Measurements from ENCODE around the gene ZKSCAN1. TPM values are rescaled to one million over a fixed set of nuclear protein-coding genes. Genes with fewer than 3 reads are reported as not detected.

ZKSCAN1 gene
- total RNA-seq, 1 donor from 2014 or later = 59.0 TPM

DNA sequence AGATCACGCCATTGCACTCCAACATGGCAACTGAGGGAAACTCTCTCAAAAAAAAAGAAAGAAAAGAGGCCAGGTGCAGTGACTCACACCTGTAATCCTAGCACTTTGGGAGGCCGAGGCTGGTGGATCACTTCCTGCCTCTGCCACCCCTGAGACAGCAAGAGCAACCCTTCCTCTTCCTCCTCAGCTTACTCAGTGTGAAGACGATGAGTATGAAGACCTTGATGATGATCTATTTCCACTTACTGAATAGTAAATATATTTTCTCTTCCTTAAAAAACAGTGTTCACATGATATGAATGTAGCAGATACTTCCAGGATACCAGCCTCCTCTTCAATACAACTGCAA, 2.1 kb upstream of the ZKSCAN1 start:
- H3K27ac Mint-ChIP-seq = no peak overlapping the region
- intact Hi-C loops (cut with micrococcal nuclease) = no loop called here
- no peak for ATAC-seq (ENCODE audit: low read depth)

DNA sequence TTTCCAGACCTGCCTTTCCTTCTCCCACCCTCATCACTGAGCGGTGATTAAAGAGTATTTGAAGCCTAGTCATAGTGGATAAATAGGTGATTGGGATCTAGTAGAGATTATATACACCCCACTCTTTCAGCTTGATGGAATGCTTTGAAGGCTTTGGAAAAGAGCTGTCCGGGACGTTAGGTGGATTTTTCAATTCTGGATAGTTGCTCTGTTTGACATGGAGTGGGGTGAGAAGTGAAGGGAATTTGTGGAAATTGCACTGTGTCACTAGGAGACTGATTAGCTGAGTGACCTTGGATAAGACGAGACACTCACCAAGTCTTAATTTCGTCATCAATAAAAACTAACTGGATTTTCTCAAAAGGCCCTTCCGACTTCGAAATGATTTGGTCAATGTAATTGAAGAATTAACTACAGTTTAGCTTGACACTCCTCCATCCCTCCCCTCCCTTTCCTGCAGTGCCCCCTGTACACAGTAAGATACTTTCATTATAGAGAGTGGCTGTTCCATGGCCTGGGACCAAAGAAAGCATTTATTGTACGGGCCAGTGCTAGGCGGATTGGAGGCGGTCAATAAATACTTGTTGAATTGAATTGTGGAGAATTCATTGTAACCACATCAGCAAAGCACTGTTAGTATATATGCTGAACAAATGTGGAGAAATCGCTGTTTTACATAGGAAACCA, 962 bp downstream of the ZKSCAN1 start:
- CTCF ChIA-PET = interaction anchor here (0.6 to 1.1 kb wide), 2 partner anchors 26 to 545 kb away, joined by 3 read pairs; no protein-coding TSS in a partner anchor
- intact Hi-C loops (cut with micrococcal nuclease) = no loop called here

More for the DNA sequence above, 2.1 kb upstream of the ZKSCAN1 start:
- POLR2A ChIA-PET = no interaction called here
- CTCF ChIA-PET = interaction anchor here (1.2 kb wide), 1 partner anchor 120 kb away, joined by 3 read pairs; no protein-coding TSS in a partner anchor
- Mint-ChIP-seq H3K36me3 (ENCODE audit: low read depth) (peaks cover 6% of the 10 kb centered on the region), H3K4me3 (no peak overlapping the region), H3K9me3 (no peaks in the 10 kb centered on the region), H3K4me1 (peaks cover 26% of the 10 kb centered on the region), H3K27me3 (peaks cover 6% of the 10 kb centered on the region)
- TF ChIP-seq, protein P1, sequence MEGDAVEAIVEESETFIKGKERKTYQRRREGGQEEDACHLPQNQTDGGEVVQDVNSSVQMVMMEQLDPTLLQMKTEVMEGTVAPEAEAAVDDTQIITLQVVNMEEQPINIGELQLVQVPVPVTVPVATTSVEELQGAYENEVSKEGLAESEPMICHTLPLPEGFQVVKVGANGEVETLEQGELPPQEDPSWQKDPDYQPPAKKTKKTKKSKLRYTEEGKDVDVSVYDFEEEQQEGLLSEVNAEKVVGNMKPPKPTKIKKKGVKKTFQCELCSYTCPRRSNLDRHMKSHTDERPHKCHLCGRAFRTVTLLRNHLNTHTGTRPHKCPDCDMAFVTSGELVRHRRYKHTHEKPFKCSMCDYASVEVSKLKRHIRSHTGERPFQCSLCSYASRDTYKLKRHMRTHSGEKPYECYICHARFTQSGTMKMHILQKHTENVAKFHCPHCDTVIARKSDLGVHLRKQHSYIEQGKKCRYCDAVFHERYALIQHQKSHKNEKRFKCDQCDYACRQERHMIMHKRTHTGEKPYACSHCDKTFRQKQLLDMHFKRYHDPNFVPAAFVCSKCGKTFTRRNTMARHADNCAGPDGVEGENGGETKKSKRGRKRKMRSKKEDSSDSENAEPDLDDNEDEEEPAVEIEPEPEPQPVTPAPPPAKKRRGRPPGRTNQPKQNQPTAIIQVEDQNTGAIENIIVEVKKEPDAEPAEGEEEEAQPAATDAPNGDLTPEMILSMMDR (IDR thresholded peaks at IDR 0.05) = no peak
- DNase-seq = no peak

DNA sequence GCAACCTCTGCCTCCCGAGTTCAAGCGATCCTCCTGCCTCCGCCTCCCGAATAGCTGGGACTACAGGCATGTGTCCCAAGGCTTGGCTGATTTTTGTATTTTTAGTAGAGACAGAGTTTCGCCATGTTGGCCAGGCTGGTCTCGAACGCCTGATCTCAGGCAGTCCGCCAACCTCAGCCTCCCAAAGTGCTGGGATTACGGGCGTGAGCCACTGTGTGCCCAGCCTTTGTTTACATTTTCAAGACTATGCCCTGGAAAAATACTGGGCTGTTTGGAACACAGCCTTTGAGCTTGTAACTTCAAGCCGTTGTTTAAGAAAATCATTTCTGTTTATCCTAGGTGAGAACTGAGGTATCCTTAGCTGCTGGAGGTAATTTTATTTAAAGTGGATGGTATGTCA, 1.9 kb downstream of the ZKSCAN1 start:
- no peaks in the 10 kb centered on the region for H3K9me3 Mint-ChIP-seq

More for the DNA sequence above, 962 bp downstream of the ZKSCAN1 start:
- Mint-ChIP-seq H3K27me3 (peaks cover 4% of the 10 kb centered on the region), H3K4me3 (peak overlapping the region; percentile 90), H3K9me3 (no peaks in the 10 kb centered on the region), H3K36me3 (ENCODE audit: low read depth) (peaks cover 21% of the 10 kb centered on the region), H3K27ac (peak overlapping the region; percentile 84), H3K4me1 (peaks cover 34% of the 10 kb centered on the region)
- TF ChIP-seq, protein P1 (IDR thresholded peaks at IDR 0.05) = no peak
- POLR2A ChIA-PET = interaction anchor here (0.6 to 3.0 kb wide), 8 partner anchors 12 to 399 kb away, joined by 3 to 38 read pairs (median 4); partner anchors contain the start of genes ZSCAN21 and ZSCAN25
- ATAC-seq (ENCODE audit: low read depth) (no peak), DNase-seq (no peak)

DNA sequence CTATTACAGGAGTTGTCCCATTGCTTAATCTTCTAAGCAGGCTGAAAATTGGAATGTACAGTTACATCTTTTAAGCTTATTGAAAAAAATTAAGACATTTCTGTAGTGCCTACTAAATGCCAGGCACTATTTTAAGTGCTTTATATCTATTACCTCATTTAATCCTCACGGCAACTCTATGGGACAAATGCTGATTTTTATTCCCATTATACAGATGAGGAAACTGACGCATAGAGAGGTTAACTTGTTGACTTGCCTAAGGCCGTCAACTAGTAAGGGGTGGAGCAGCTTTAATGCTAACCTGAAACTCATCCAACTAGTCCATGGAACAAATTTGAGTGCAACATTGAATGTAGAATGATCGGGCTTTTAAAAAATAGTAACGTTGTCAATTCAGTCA, 2.5 kb downstream of the ZKSCAN1 start:
- intact Hi-C loops (cut with micrococcal nuclease) = no loop called here
- H3K4me3 Mint-ChIP-seq = no peak overlapping the region
- H3K4me1 Mint-ChIP-seq = peaks cover 34% of the 10 kb centered on the region
- ChIA-PET CTCF (no interaction called here), POLR2A (interaction anchor here (0.7 kb wide), 1 partner anchor 512 kb away, joined by 3 read pairs; no protein-coding TSS in a partner anchor)
- H3K9me3 Mint-ChIP-seq = no peaks in the 10 kb centered on the region
- DNase-seq = no peak
- TF ChIP-seq, protein P1 (IDR thresholded peaks at IDR 0.05) = no peak
- no peak overlapping the region for H3K27ac Mint-ChIP-seq
- H3K36me3 Mint-ChIP-seq (ENCODE audit: low read depth) = peaks cover 33% of the 10 kb centered on the region
- ATAC-seq (ENCODE audit: low read depth) = no peak
- no peaks in the 10 kb centered on the region for H3K27me3 Mint-ChIP-seq

More for the DNA sequence above, 1.9 kb downstream of the ZKSCAN1 start:
- ChIA-PET CTCF (no interaction called here), POLR2A (no interaction called here)
- peaks cover 28% of the 10 kb centered on the region for H3K36me3 Mint-ChIP-seq (ENCODE audit: low read depth)
- H3K4me3 Mint-ChIP-seq = no peak overlapping the region
- no peak for ATAC-seq (ENCODE audit: low read depth)
- DNase-seq = no peak
- no peak overlapping the region for H3K27ac Mint-ChIP-seq
- TF ChIP-seq, protein P1 (IDR thresholded peaks at IDR 0.05) = no peak
- no peaks in the 10 kb centered on the region for H3K27me3 Mint-ChIP-seq
- peaks cover 34% of the 10 kb centered on the region for H3K4me1 Mint-ChIP-seq
- intact Hi-C loops (cut with micrococcal nuclease) = no loop called here

DNA sequence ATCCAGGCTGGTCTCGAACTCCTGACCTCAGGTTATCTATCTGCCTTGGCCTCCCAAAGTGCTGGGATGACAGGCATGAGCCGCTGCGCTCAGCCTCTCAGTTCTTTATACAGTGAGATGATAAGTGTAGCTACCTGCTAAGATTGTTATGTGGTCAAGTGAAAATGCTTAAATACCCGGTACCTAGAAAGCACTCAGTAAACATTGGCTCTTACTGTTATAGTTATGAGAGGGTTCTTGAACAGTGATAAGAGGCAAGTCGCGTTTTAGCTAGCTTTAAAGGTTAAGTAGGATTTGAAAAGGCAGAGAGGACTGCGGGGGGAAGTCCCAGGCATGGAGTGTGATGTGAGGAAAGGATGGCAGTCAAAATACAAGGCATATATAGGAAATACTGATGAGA, 4.5 kb downstream of the ZKSCAN1 start:
- Mint-ChIP-seq H3K4me3 (no peak overlapping the region), H3K9me3 (no peaks in the 10 kb centered on the region), H3K4me1 (peaks cover 31% of the 10 kb centered on the region), H3K27ac (peak overlapping the region; percentile 4), H3K27me3 (no peaks in the 10 kb centered on the region), H3K36me3 (ENCODE audit: low read depth) (peaks cover 50% of the 10 kb centered on the region)
- ATAC-seq (ENCODE audit: low read depth) = no peak
- DNase-seq = no peak
- CTCF ChIA-PET = no interaction called here
- TF ChIP-seq, protein P1 (IDR thresholded peaks at IDR 0.05) = no peak
- intact Hi-C loops (cut with micrococcal nuclease) = no loop called here
- POLR2A ChIA-PET = no interaction called here
